ENCODE results near the gene PTPRM.
A peak's percentile ranks its signal among the peaks of the same experiment; 100 is the strongest.

The PTPRM gene

DNA sequence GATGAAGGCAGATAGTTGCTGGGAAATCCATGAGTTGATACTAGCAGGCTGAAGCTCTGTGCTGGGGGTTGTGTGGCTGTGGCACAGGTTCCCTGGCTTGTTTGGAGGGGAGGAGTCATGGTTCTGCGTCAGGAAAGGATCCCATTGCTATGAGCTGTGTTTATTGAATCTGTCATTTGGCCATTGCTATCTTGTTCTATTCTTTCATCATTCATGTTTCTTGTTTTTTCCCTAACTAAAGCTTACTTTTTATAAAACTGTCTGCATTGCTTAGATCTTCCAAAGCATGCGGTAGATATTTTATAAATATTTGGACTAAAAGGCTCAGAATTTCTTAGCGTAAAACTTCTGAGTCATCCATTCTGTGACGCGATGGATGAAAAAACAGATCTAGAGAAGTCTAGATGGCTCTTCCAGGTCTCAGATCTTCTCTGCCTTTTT, 335.3 kb downstream of the PTPRM start:
- no peak for DNase-seq

DNA sequence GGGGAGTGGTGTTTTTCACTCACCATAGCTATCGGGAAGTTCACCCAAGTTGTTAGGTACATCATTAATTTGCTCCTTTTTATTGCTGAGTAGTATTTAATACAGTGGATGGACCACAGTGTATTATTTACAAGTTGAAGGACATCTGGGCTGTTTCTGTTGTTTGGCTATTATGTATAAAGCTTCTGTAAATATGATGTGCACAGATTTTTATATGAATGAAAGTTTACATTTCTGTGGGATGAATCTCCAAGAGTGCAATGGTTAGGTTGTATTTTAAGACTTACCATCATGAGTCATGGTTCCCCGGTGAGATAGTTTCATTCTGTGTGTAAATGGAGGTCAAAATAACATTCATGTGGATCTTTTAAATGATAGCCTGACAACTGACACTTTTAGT, 337.4 kb downstream of the PTPRM start:
- DNase-seq = no peak

DNA sequence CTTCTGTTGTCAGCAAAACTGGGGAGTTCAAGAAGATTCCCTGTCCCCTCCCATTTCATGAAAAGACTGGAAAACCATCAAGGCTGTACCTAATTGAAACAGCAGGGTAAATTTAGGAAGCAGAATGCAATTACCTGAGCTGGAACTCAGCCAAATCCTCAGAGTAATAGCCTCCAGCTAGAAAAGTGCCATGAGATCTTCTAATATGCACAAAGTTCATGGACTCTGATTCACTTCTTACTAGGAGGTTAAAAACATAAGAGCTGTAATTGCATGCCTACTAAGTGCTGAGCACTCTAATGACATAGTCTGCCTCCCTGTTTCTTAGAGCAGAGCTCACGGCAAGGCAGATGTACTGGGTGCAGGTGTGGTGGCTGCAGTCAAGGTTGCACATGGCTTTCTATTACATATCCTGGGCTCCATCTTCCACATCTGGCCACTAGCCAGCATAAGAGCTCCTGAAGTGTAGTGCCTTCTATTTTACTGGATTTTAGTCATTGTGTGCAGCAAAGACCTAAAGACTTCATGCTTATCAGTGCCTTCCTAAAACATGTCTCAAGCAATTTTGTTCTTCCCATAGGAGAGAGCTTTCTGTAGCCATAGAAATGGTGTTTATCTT, 341.7 kb downstream of the PTPRM start:
- DNase-seq = peak; percentile 55

DNA sequence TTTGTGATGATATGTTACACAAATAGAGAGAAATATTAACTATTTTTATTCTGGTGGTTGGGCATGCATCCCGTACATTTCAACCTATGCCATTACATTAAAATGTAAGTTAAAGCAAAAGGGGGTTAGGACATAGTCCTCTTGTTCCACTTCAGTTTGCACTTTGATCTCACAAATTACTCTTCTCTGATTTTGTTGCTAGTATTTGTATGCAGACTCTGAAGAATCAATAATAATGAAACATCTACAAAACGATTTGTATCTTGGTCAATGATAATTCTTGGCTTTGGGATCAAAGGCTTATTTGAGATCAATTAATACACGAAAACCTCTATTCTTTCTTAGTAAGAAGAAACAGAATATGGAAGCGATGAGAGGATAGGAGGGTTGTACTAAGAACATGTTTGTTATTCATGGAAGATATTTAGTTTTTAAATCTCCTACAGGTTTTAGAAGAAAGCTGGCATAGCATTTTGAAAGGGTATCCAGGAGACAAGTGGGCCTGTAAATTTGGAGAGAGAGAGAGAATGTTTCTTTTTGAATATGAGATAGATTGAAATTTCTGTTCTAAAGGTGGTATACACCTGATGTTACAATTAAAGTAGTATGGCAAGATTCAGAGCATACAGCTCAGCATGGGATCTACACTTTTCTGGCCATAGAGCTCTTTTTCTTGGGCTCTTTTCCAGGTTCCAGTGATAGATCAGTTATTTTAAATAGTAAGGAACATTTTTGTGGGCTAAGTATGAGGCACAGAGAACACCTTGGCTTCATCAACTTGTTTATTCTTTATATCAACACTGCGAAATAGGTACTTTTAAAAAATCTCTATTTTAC, 347.9 kb downstream of the PTPRM start:
- no peak for DNase-seq

DNA sequence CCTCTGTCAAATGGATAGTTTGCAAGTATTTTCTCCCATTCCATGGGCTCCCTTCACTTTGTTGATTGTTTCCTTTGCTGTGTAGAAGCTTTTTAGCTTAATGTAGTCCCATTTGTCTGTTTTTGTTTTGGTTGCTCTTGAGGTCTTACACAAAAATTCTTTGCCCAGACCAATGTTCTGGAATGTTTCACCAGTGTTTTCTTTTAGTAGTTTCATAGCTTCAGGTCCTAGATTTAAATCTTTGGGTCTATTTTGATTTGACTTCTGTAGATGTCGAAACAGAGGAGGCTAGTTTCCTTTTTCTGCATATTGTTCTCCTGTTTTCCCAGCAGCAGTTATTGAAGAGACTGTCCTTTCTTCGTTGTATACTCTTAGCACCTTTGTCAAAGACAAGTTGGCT, 351.6 kb downstream of the PTPRM start:
- DNase-seq = no peak

DNA sequence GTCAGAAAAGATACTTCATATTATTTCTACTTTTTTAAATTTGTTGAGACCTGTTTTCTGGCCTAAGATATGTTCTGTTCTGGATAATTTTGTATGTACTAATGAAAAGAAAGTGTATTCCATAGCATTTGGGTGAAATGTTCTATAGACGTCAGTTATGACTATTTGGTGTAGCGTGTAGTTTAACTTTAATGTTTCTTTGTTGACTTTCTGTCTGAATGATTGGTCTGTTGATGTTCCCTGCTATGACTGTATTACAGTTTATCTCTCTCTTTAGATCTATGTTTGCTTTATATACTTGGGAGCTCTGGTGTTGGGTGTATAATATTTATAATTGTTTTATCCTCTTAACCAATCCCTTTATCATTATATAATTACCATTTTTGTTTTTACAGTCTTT, 352.4 kb downstream of the PTPRM start:
- DNase-seq = no peak

DNA sequence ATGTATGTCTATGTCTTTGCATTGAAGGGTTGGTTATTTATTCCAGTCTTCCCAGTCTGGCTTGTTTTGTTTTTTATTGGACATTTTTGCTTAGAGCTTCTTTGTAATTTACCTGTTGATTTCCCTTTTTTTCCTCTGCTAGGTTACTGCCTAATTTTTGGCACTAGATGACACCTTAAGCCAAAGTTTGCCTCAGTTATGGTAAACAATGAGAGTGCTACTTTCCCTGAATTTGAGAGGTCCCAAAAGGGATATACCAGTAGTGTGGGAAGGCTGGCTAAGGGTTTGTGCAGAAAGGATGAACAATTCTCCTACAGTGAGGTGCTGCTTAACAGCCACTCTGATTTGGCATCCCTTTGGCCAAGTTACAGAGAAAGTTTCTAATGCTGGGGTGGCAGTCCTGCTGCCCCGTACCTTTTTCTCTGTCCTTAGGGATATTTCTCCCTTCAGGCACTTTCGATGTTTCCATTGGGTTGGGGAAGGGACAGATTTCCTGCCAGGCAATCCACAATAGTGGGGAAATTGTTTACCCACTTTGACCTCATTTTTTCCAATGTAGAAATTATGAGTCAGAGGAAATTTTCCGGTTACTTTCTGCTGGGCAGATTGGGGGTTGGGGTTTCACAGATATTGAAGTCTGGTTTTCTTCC, 354.9 kb downstream of the PTPRM start:
- no peak for DNase-seq

DNA sequence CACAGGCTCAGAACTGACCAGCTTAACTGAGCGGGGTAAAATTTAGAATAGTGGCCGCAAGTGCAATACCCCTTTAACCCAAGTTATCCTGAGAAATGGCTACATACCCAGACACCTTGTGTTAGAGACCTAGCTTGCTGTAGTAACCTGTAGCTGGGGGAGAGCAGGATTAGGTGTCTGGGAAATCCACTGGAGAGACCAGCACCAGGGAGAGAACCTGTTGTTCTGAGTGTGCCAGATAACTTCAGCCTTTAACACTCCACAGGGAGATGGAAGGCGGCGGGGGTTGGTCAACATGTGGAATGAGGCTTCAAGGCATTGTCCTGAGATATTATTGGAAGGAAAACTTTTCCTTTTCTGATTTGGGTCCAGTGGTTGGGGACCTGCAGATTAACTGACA, 356.0 kb downstream of the PTPRM start:
- no peak for DNase-seq

DNA sequence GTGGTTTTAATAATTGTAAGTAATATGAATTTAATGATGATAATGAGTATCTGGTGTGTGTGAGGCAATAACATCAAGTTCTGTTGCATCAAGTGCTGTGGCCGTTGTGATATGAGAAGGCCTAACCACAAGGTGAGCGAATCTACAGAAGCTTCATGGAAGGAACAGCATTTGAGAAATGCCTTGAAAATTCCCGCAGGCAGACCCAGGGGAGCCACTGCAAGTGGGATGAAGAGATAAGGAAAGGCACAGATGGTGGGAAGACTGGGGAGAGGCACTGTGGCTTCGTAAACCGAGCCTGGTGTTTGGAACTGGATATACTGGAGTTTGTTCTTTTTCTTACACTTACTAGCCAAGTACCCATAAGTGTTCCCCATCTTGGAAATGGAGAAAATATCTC, 357.5 kb downstream of the PTPRM start:
- no peak for DNase-seq

DNA sequence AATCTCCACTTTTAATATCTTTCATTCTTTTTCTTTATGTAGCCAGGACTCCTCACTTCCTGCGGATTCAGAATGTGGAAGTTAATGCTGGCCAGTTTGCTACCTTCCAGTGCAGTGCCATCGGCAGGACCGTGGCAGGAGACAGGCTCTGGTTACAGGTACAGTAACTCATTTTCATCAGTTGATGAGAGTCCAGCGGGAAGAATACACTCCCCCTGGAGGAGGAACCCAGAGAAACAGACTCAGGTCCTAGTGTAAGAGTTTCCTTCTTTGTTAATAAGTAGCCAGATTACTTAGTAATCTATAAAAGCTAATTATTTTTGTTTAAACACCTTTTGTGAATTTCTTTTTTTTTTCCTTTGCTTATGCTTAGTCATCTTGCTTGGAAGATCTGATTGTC, 359.4 kb downstream of the PTPRM start:
- DNase-seq = no peak

DNA sequence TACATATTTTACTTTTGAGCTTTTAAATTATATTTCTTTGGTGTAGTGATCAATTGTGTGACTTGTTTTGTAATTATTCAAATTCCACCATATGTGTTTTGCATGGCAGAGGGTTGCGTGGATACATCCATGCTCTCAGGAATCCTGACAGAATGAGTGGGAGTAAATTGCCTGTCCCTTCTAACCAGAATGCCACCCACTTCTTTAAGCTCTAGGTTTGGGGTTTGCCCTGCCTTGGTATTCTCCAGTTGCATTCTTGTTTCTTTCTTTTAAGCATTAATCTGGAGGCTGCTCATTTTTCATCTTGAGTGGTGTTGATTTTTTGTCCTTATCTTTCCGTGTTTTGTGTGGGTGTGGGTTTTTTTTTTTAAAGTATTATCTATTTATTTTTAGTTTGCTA, 360.0 kb downstream of the PTPRM start:
- DNase-seq = no peak

DNA sequence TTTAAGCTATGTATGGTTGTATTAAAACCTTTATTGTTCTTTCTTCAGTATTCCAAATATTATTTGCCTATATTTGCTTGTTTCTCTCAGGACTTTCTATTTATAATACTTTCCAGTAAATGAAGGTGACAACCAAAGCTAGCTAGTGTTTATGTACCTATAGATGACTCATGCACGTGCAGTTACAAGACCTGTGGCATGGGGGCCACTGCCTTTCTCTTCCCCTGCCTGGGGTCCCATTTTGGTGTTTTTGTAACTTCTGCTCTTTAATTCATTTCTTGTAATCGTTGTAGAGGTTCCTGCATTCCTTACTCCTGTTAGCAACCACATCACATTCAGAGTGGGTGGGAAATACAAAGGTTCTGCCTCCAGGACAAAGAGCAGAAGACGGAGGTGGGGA, 364.6 kb downstream of the PTPRM start:
- DNase-seq = no peak

DNA sequence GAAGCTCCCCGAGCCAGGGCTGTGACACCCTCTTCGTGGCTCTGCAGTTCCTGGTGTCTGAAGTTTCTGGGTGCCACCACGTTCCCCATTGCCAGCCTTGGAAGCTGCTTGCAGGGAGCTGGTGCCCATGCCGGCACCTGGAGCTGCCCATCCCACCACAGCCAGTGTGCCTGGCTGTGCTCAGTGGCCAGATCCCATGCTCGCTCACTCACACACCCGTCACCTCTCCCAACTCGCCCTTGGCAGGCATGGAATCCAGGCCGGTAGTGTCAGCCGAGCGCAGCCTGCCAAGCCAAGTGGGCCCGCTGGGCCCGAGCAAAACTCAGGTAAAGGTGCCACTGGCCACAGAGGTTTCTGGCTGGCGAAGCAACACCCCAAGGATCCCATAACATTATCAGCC, 370.2 kb downstream of the PTPRM start:
- no peak for DNase-seq

DNA sequence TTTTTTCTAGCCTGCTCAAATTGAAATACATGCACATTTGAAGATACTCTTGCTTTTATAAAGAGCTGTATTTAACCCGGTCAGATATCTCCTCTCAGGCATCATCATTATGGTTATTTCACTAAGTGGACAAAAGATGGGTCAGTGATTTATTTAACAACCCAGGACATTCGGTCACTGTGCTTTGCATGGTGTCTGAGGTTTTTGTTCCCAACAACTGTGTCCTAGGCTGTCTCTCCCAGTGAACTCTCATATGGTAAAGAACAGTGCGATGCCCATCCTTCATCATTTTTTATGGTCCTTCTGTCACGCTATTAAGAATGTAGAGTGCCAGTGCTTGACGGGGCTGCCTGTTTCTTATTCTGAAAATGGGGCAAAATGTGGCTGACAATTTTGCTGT, 372.4 kb downstream of the PTPRM start:
- DNase-seq = no peak

DNA sequence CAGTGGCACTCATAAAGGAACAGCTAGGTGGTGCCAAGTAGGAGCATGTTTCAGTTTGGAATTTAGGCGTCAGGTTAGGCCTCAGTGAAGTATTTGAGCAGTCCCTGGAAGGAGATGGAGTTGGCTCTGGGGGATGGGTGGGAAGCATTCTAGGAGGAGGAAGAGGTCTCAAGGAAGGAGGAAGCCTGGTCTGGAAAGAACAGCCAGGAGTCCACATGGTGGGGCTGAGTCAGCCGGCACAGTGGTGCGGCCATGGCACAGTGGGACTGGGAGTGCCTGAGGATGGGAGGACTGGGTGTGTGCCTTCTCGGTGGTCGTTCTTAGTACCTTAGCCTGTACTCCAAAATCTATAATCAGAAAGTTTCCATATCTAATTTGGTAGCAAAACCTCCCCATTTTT, 373.3 kb downstream of the PTPRM start:
- no peak for DNase-seq

DNA sequence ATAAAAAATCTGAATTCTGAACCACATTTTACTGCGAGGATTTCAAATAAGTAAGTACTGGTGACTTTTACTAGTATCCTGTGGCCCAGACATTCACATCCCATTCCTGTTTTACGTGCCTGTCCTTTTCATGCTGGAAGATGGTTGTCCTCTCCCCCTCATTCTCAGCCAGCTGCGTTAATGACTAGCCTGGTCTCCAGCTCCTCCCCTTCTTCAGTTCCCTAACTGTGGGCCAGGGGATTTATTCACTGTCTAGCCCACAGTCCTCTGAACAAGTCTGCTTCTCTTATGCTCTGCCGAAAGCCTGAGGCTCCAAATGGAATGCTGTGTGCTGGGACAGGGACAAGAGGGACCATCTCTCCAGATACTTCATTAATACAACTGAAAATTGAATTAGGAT, 373.9 kb downstream of the PTPRM start:
- DNase-seq = no peak

DNA sequence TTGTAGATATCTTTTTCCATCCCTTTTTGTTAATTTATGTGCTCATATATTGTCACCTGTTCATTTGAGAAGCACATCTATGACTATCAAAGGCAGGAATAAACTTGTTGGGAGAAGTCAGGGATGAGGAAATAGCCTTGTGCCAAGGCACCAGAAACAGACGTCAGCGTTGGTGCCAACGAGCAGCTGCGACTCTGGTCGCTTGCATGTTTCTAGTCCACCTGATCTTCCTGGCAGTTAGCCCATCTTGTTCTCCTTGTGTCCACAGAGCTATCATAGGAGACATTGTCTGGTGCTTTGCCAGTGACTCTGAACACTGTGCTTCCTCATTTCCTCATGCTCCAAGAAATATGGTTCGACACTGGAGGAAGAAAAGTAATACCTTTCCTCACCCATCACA, 374.4 kb downstream of the PTPRM start:
- DNase-seq = no peak

DNA sequence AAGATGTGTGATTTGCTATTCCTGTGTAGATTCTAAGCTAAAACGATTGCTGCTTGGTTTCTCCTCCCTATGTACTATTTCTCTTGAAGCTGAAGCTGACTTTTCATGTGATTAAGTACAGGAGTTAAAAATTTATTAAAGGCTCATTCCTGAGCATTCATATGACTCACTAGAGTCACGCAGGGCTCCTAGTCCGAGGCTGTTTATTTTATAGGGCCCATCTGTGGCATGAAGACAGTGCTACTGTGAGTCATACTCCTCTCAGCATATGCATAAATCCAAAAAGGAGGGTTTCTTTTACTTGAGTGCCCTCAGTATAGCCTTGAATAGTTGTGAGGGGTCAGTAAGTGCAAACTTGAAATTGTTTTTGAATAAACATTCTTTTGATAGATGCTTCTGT, 378.8 kb downstream of the PTPRM start:
- DNase-seq = no peak

DNA sequence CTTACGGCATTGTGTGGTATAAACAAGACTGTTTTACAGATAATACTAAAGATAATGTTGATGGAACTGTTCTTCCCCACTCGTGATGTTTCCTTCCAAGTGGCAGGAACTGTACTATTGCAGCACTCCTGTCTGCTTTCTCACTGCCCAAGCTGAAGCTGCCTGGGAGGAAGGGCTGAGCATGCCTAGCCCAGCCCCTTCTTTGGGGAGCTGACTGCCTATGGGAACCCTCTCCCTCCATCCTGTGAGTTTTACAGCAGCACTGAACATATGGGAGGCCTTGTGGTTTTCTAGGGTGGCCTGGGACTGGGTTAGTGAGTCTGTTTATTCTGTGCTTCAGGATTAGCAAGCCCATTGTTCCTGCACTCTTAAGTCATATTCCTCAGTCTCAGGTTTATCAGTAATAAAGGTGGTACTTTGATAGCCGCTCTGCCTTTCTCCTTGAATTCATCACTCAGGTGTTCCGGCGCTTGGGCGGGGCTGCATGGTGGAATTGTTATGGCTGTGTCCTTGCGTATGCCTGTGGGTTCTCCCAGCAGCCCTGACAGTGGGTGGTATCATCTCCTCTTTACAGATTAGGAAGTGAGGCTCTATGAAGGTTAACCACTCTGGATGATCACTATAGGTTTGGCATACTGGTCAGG, 379.7 kb downstream of the PTPRM start:
- DNase-seq = no peak

DNA sequence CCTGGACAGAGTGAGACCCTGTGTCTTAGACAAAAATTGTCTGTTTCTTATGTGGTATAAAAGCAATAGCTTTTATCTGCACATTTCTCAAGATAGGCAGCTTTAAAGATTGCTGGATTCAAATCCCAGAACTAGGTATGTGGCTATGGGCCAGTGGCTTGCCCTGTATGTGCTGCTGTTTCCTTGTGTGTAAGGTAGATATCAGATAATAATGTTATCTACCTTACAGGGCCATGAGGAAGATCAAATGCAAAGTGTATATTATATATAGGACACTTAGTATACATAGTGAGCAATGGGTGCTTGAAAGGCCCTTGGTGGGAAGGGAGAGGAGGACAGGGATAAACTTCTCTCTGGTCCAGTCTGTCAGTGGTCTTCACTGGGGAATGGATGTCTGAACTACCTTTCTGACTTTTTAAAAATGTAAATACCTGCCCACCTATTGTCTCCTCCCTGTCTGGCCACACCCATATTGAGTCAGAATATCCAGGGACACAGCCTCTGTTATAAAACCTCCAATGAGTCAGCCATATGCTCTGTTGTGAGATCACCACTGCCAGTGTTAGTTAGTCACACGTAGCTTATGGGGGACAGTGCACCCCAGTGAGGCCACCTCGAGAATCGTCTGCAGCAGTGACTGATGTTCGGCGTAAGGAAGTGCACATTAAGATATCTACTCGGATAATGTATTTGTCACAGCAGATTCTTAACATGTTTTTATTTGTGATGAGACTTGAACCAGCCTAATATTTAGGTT, 383.4 kb downstream of the PTPRM start:
- no peak for DNase-seq

DNA sequence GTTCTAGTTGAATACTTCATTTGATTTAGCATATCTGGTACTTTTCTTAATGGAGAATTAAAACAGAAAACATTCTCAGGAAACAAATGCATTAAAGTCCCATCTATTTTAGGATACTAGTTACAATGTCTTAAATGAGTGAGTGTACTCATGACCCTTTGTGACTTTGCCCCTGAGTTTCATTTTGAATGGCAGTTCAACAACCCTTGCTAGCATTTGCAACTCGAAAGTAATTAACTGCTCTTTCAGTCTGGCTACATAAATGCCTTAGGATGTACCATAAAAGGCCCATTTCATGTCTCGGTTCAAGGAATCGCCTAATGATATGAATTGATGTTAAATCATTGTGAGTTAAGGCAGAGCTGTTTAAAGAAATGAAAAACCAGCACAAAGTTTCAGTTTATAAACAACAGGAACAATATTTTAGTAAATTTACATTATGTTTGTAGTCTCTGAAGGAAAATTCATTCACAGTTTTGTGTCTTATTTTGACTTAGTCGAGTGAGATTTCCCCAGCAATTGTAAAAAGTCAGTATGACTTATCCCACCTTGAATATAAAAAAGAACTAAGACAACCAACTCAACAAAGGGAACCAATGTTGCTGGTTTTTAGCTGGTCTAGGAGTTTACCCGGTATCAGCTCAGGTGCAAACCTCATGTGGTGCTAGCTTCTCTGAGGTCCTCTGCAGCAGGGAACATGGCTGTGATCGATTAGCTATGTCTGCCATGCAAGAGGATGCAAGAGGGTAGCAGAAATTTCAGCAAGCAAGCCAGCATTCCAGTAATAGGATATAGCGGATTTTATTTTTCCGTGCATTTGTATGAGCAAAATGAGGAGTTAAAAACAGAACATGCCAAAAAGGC, 386.2 kb downstream of the PTPRM start:
- DNase-seq = no peak

DNA sequence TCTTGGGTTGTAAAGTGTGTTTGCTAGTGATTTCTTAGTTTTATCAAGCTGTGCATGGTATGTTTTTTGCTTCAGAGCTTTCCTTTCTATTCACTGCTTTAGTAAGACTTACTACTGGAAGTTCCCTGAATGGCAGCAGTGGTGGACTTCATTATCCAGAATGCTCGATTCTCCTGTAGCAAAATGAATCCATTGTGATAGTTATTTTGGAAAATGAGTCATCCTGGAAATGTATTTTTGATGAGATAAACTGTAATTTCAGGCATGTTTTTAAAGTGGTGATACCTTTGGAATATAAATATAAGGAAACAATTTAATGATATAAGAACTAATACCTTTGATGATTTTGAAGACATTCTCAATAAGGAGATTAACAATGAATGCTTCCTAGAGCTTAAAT, 387.1 kb downstream of the PTPRM start:
- DNase-seq = no peak

Data from NCI-H1417 treated with DMSO at 0.1 percent for 48 hours (cell line).